Motor neuron (in vitro differentiated cells): ENCODE data around the gene MSL2. TPM values are rescaled to one million over a fixed set of nuclear protein-coding genes. Genes with fewer than 3 reads are reported as not detected.
A peak's percentile ranks its signal among the peaks of the same experiment; 100 is the strongest.
"Not testable (repeated sequence)": the region's sequence is repeated elsewhere in the genome, so short reads cannot be mapped to it uniquely, and the experiment has no call there.

ENCODE experiments used
- ATAC-seq, 8 experiments: fragments of 200-7000 bp; cut with Tn5 transposase; replicated peaks in 6 of 8; 2 replicates each; pipeline ENCODE4 v1.8.0; 2021; ENCODE audit warnings: mild to moderate bottlenecking in 8 of 8, moderate library complexity in 8 of 8
- H3K27ac ChIP-seq, 2 donors: fragments of 250-450 bp; sonication (Bioruptor Pico); 2 replicates each; pipeline ENCODE4 v1.9.0; 2021; ENCODE audit warnings: antibody characterized with exemption in 2 of 2, mild to moderate bottlenecking in 2 of 2, moderate library complexity in 1 of 2
- H3K4me1 ChIP-seq, 2 donors: fragments of 250-450 bp; sonication (Bioruptor Pico); replicated peaks in 1 of 2; 2 replicates each; pipeline ENCODE4 v1.6.1; 2021; ENCODE audit warnings: antibody characterized with exemption in 2 of 2, mild to moderate bottlenecking in 2 of 2, moderate library complexity in 1 of 2
- H3K4me3 ChIP-seq, 5 donors: fragments of 250-450 bp; sonication (Bioruptor Pico); 2 replicates each; pipeline ENCODE4 v1.9.0; 2021; ENCODE audit warnings: antibody characterized with exemption in 5 of 5, mild to moderate bottlenecking in 5 of 5, moderate library complexity in 4 of 5
- WGBS, 10 experiments: fragments of 450-650 bp; shearing (Covaris generic); methylation state at CpG; one replicate each; pipeline ENCODE4 v1.0.0; 2022; 5-methylcytosine and 5-hydroxymethylcytosine counted together
- in situ Hi-C, 9 experiments: fragments of 400-800 bp; cut with MboI; loops; one replicate each; pipeline ENCODE4 v1.15.0; 2021; ENCODE audit warnings: low sequenced_read_pairs in 9 of 9, low pct_unique_long_range_greater_than_20kb in 2 of 9; ENCODE audit not compliant: unreplicated experiment in 9 of 9
- total RNA-seq, 8 experiments: library from RNA; unstranded; fragments of 300-600 nt; gene quantifications; 2 replicates each; pipeline versions ENCODE4 v1.2.3 to v1.2.4, GENCODE V29; 2022

Gene MSL2, protein sequence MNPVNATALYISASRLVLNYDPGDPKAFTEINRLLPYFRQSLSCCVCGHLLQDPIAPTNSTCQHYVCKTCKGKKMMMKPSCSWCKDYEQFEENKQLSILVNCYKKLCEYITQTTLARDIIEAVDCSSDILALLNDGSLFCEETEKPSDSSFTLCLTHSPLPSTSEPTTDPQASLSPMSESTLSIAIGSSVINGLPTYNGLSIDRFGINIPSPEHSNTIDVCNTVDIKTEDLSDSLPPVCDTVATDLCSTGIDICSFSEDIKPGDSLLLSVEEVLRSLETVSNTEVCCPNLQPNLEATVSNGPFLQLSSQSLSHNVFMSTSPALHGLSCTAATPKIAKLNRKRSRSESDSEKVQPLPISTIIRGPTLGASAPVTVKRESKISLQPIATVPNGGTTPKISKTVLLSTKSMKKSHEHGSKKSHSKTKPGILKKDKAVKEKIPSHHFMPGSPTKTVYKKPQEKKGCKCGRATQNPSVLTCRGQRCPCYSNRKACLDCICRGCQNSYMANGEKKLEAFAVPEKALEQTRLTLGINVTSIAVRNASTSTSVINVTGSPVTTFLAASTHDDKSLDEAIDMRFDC
- total RNA-seq: 10 to 100 TPM in 7 of 8 experiments, 1 to 10 TPM in 1; 7.7 to 35.4 (median 18.7) TPM

DNA sequence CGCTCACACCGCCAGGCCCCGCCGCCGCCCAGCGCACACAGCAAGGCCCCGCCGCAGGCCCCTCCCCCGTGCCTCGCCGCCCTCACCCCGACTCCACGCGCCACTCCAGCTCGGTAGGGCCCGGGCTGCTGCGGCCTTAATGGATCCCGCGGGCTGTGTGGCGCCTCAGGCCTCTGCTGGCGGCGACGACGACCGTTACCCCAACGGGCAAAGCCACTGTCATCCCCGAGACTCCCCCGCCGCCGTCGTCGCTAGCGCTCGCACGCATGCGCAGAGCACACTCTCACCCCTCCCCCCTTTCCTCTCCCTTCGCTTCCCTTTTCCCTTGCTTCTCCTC lies at the start of gene MSL2:
Gene MSL2 (minus strand): TSS at position 272 of the 337 bp plus-strand sequence. CDS start 1,222 bp downstream, outside the sequence.
- WGBS, 10 experiments: no CpG with 5 or more reads among the region's 37 CpGs
- H3K4me1 ChIP-seq: peaks cover 17 to 25% of the 10 kb centered on the region in 2 donors
- in situ Hi-C loops: loop anchor here in 1 of 9 experiments (25.0 kb wide), 1 partner anchor 109 kb away; no protein-coding TSS in a partner anchor
- peak in 2 of 8 experiments; percentile 38 for ATAC-seq
- peak within 1 kb of the TSS; percentile 71 to 95 (median 88) for H3K4me3 ChIP-seq
- peak within 1 kb of the TSS; percentile 98 to 100 for H3K27ac ChIP-seq

GRCh38 chr3:136245691-136246090 lies 49.6 kb upstream of the MSL2 start:
- Histone ChIP-seq H3K4me1 (no peaks in the 10 kb centered on the region), H3K4me3 (no peak overlapping the region), H3K27ac (no peak overlapping the region)
- WGBS, 10 experiments: 56 to 100% (median 63%) methylated on average over 1 to 3 of the region's 3 CpGs; no CpG with 5 or more reads in 3 of the 10 experiments
- ATAC-seq: no peak
- in situ Hi-C loops: no loop called here

- in situ Hi-C loops: no loop called here
- Histone ChIP-seq H3K4me1 (no peaks in the 10 kb centered on the region), H3K27ac (no peak overlapping the region), H3K4me3 (no peak overlapping the region)
- WGBS, 10 experiments: 0 to 80% (median 43%) methylated on average over 1 of the region's 1 CpG; no CpG with 5 or more reads in 3 of the 10 experiments
- ATAC-seq: peak in 1 of 8 experiments; percentile 57
Measured at GRCh38 chr3:136239094-136239493, 43.0 kb upstream of the MSL2 start.

GRCh38 chr3:136237961-136238649 lies 42.0 kb upstream of the MSL2 start:
- H3K27ac ChIP-seq: no peak overlapping the region
- H3K4me1 ChIP-seq: no peaks in the 10 kb centered on the region
- in situ Hi-C loops: no loop called here
- no peak overlapping the region for H3K4me3 ChIP-seq
- no peak for ATAC-seq
- WGBS, 10 experiments: 17 to 93% (median 80%) methylated on average over 1 to 3 of the region's 4 CpGs; no CpG with 5 or more reads in 2 of the 10 experiments

GRCh38 chr3:136237103-136237502 lies 41.0 kb upstream of the MSL2 start:
- Histone ChIP-seq H3K27ac (no peak overlapping the region), H3K4me1 (no peaks in the 10 kb centered on the region), H3K4me3 (no peak overlapping the region)
- no peak for ATAC-seq
- in situ Hi-C loops: no loop called here
- WGBS, 10 experiments: 43 to 100% (median 80%) methylated on average over 1 of the region's 1 CpG; no CpG with 5 or more reads in 3 of the 10 experiments

DNA sequence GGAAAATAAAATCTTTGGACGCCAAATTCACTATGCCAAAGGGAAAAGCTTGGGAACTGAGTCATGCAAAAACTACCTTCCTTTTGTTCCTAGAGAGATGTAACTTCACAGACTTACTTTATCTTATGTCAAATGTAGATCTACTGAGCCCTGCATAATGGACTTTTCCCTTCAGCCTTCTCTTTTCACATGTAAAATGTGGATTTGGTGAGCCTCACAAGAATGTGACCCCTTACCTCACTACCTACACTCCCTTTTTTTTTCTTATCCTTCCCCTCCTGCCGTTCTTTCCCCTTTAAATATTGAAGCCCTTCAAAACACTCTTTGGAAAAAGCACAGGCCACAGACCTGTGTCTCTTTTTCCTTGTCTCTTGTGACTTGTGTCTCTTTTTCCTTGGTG lies 40.0 kb upstream of the MSL2 start:
- ATAC-seq: no peak
- in situ Hi-C loops: no loop called here
- H3K4me1 ChIP-seq: no peaks in the 10 kb centered on the region
- H3K4me3 ChIP-seq: no peak overlapping the region
- no peak overlapping the region for H3K27ac ChIP-seq
- 8 to 96% (median 40%) methylated on average over 1 to 2 of the region's 2 CpGs; no CpG with 5 or more reads in 1 of the 10 experiments for WGBS, 10 experiments

DNA sequence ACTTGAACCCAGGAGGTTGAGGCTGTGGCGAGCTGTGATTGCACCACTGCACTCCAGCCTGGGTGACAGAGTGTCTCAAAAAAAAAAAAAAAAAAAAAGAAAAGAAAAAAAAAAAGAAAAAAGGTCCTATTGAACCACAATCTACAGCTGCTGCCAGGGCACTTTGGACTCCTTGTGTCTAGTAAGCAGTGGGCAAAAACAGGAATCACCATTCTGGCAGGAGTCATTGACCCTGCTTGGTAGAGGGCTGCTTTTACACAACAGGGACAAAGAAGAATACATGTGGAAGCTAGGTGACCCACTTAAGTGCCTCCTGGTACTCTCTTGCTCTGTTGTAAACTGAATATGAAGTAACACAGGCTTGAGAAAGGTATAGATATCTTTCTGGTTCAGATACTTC lies 39.4 kb upstream of the MSL2 start:
- in situ Hi-C loops: no loop called here
- Histone ChIP-seq H3K4me3 (no peak overlapping the region), H3K4me1 (no peaks in the 10 kb centered on the region), H3K27ac (no peak overlapping the region)
- no peak for ATAC-seq
- WGBS, 10 experiments: 50 to 78% (median 50%) methylated on average over 1 of the region's 1 CpG; no CpG with 5 or more reads in 5 of the 10 experiments

DNA sequence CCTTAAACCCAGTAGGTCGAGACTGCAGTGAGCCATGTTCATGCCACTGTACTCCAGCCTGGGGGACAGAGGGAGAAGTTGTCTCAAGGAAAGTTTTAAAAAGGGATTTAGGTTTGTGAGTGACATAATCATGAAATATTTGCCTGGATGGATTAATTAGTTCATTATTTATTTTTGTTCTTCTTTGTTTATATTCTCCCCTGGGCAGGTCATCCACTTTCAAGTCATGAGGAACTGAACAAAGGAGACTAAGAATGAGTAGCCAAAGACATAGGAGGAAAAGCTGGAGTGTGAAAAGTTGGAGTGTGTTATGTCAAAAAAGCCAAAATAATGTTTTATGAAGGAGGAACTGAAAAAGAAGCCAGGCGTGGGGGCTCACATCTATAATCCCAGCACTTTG lies 36.3 kb upstream of the MSL2 start:
- 20 to 100% (median 84%) methylated on average over 1 to 2 of the region's 2 CpGs; no CpG with 5 or more reads in 2 of the 10 experiments for WGBS, 10 experiments
- no peak overlapping the region for H3K4me3 ChIP-seq
- no peak overlapping the region for H3K27ac ChIP-seq
- ATAC-seq: no peak
- H3K4me1 ChIP-seq: no peaks in the 10 kb centered on the region
- in situ Hi-C loops: no loop called here

- H3K27ac ChIP-seq, ATAC-seq, H3K4me3 ChIP-seq, in situ Hi-C loops, H3K4me1 ChIP-seq: not testable (repeated sequence)
- 40 to 100% (median 80%) methylated on average over 1 to 2 of the region's 4 CpGs; no CpG with 5 or more reads in 5 of the 10 experiments for WGBS, 10 experiments
Measured at GRCh38 chr3:136222746-136223145, 26.6 kb upstream of the MSL2 start.

DNA sequence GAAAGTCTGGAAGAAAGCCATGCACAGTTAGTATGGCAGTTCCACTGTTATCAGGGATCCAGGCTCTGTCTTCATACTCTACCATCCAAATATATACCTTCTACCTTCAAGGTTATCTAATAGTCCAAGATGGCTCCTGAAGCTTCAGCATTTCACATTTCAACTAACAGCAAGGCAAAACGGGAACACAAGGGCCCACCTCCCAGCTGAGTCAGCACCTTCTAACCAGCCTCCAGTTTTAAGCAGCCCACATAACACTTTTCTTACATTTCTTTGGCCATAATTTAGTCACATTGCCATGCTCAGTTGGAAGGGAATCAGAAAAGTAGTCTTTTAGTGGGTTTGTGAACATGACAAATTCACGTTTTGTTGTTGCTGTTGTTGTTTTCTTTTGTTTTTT lies 15.4 kb upstream of the MSL2 start:
- no peak for ATAC-seq
- no peaks in the 10 kb centered on the region for H3K4me1 ChIP-seq
- in situ Hi-C loops: no loop called here
- WGBS, 10 experiments: 40 to 100% (median 64%) methylated on average over 1 to 2 of the region's 2 CpGs; no CpG with 5 or more reads in 2 of the 10 experiments
- H3K27ac ChIP-seq: no peak overlapping the region
- no peak overlapping the region for H3K4me3 ChIP-seq

DNA sequence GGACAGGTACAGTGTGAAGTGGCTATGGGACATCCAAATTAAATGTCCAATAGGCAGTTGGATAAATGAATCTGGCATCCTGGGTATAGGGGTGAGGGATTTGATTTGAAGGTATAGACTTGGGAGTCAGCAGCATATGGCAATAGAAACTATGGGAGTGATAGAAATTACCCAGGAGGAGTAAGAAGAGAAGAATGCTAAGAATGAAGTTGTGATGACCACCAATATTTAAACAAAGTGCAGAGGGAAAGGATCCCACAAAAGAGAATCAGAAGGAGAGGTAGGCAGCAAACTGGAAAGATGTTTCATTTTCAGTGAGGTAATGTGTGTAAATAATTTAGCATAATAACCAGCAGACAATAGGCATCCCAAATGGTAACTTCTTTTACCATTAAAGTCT lies 13.8 kb upstream of the MSL2 start:
- H3K4me3 ChIP-seq: no peak overlapping the region
- H3K4me1 ChIP-seq: no peaks in the 10 kb centered on the region
- ATAC-seq: no peak
- in situ Hi-C loops: no loop called here
- no peak overlapping the region for H3K27ac ChIP-seq

DNA sequence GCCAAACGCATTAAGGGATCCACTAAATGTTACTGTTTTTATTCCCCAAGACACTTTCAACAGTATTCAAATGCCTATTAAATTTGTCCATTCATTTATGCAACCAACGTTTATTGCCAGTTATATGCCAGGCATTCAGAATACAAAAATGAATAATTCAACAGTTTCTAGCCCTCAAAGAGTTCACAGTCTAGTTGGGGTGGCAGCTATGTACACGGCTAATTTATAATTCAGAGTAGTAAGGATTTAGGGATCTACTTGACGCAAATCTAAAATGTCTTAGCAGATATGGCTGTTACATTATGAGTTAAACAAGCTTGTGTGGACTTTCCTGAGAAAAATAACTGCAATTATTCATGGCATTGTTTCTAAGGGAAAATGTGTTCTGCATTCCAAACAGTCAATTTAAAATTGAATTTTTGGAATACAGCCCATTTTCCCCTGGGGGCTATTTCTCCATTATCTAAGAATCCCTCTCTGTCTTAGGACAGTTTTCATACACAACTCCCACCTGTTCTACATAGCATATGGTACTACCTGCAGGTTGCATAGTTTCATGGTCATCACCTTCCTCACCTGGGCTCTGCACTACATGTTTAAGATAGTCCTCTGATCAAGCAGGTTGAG lies 11.5 kb upstream of the MSL2 start:
- no peak overlapping the region for H3K27ac ChIP-seq
- peak in 3 of 8 experiments; percentile 62 to 94 (median 87) for ATAC-seq
- WGBS, 10 experiments: 0 to 86% (median 58%) methylated on average over 1 to 4 of the region's 4 CpGs
- H3K4me1 ChIP-seq: no peaks in the 10 kb centered on the region
- in situ Hi-C loops: no loop called here
- no peak overlapping the region for H3K4me3 ChIP-seq

DNA sequence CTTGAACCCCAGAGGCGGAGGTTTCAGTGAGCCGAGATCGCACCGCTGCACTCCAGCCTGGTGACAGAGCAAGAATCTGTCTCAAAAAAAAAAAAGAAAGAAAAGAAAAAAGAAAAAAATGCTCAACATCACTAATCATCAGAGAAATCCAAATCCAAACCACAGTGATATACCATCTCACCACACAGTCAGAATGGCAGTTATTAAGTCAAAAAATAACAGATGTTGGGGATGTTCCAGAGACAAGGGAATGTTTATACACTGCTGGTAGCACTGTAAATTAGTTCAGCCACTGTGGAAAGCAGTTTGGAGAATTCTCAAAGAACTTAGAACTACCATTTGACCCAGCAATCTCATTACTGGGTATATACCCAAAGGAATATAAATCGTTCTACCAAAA lies 3.1 kb upstream of the MSL2 start:
- in situ Hi-C loops: loop anchor here in 1 of 9 experiments (25.0 kb wide), 1 partner anchor 112 kb away; no protein-coding TSS in a partner anchor
- not testable (repeated sequence) for H3K4me3 ChIP-seq, H3K27ac ChIP-seq, ATAC-seq
- H3K4me1 ChIP-seq: peaks cover 12 to 13% of the 10 kb centered on the region in 2 donors
- 80 to 100% (median 98%) methylated on average over 1 to 5 of the region's 5 CpGs; no CpG with 5 or more reads in 1 of the 10 experiments for WGBS, 10 experiments
